BJ (cell line): ENCODE results near the gene PEX14. TPM values are rescaled to one million over a fixed set of nuclear protein-coding genes. Genes with fewer than 3 reads are reported as not detected.

ENCODE experiments used
- CTCF ChIA-PET: fragments of 350-600 bp; formaldehyde crosslinking; extraction: SDS; loops from one replicate; lab custom pipeline; 2021; ENCODE audit warnings: antibody characterized with exemption, inconsistent platforms; lab: Yijun Ruan, JAX
- POLR2A ChIA-PET: fragments of 300-600 bp; sonication (Branson Sonifier 250); formaldehyde crosslinking; extraction: SDS; loops from one replicate; lab custom pipeline; 2021; ENCODE audit warnings: antibody characterized with exemption; lab: Charles Lee
- DNase-seq: peaks from one replicate; pipeline ENCODE4 v3.0.0-alpha.2; 2011; ENCODE audit warnings: low read depth
- H3K27me3 ChIP-seq: 2 replicates; pipeline ENCODE4 v1.6.0; 2011; ENCODE audit warnings: low read length; ENCODE audit not compliant: control insufficient read depth, insufficient read depth
- H3K36me3 ChIP-seq: 2 replicates; pipeline ENCODE4 v1.5.1; 2011; ENCODE audit warnings: low read length; ENCODE audit not compliant: control insufficient read depth, insufficient read depth
- H3K4me3 ChIP-seq: 2 replicates; pipeline ENCODE4 v1.5.1; 2011; ENCODE audit warnings: low read depth, mild to moderate bottlenecking, control low read depth, low read length
- polyA plus RNA-seq: library from polyadenylated mRNA; depleted of rRNA; stranded (reverse); fragments of >200 nt; gene quantifications from 2 replicates; pipeline ENCODE4 v1.2.3, GENCODE V29; 2011
- TF ChIP-seq, protein P1 (sequence below): IDR thresholded peaks from 2 replicates; pipeline ENCODE4 v1.5.1; 2011; ENCODE audit warnings: low read depth, mild to moderate bottlenecking, control low read depth, inconsistent platforms, low read length, moderate library complexity; ENCODE audit not compliant: insufficient read depth

Gene PEX14
- polyA plus RNA-seq, 1 experiment, result 10.1 TPM

DNA sequence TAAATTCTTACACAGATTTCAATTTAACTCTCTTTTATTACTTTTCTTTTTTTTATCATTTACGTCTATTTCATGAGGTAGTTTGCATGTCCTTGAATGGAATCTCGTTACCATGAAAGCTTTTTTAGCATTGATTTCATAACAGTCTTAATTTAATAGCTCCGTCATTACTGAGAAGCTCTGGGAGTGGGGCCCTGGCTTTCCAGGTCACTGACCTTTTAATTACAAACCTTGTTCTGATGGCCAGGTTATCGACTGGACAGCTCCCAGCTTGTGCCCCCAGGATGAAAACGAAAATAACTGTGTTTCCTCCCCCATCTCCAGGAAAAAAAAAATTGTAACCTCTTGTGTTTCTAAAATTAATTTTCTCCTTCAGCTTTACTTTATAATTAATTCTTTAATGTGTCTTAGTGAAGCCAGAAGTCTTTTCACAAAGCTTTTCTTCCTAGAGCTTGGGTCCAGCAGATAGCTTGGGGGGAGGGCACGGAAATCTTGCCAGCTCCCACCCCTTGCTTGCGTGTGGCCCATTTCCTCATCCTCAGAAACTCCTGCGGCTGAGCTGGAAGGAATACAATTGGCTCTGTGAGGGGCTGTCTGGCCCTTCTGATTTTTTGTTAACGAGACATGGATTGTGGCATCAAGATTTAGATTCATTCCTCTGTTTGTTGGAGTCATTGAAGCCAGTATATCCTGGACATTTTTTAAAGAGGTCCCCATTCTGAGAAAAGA, 65.7 kb downstream of the PEX14 start:
- ChIA-PET POLR2A (no interaction called here), CTCF (interaction anchor here (1.2 kb wide), 1 partner anchor 33 kb away, joined by 3 read pairs; no protein-coding TSS in a partner anchor)
- TF ChIP-seq, protein P1, sequence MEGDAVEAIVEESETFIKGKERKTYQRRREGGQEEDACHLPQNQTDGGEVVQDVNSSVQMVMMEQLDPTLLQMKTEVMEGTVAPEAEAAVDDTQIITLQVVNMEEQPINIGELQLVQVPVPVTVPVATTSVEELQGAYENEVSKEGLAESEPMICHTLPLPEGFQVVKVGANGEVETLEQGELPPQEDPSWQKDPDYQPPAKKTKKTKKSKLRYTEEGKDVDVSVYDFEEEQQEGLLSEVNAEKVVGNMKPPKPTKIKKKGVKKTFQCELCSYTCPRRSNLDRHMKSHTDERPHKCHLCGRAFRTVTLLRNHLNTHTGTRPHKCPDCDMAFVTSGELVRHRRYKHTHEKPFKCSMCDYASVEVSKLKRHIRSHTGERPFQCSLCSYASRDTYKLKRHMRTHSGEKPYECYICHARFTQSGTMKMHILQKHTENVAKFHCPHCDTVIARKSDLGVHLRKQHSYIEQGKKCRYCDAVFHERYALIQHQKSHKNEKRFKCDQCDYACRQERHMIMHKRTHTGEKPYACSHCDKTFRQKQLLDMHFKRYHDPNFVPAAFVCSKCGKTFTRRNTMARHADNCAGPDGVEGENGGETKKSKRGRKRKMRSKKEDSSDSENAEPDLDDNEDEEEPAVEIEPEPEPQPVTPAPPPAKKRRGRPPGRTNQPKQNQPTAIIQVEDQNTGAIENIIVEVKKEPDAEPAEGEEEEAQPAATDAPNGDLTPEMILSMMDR, result no peak
- Histone ChIP-seq H3K4me3 (no peak overlapping the region), H3K27me3 (no peaks in the 10 kb centered on the region), H3K36me3 (peaks cover 9% of the 10 kb centered on the region)
- DNase-seq, result no peak

DNA sequence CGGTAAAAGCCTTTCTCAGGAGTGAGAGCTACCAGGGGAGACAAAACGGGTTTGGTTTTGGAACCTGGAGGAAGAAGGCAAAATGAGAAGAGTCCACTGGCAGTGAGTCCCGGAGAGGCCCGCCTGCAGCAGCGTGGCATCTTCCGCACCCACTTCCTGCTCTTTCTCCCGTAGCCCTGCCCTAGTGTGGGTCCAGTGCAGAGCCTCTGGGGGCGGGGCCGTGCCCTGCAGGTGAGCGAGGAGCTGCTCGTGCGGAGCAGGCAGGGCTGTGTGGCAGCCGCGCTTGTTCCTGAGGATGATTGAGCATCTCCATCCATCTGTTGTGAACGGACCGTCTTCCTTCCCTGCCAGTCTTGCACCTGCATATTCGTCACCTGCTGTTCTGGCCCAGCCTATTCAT, 66.5 kb downstream of the PEX14 start:
- H3K36me3 ChIP-seq, result peaks cover 8% of the 10 kb centered on the region
- ChIA-PET CTCF (no interaction called here), POLR2A (no interaction called here)
- TF ChIP-seq, protein P1, result no peak
- no peak for DNase-seq
- H3K27me3 ChIP-seq, result no peaks in the 10 kb centered on the region
- no peak overlapping the region for H3K4me3 ChIP-seq

DNA sequence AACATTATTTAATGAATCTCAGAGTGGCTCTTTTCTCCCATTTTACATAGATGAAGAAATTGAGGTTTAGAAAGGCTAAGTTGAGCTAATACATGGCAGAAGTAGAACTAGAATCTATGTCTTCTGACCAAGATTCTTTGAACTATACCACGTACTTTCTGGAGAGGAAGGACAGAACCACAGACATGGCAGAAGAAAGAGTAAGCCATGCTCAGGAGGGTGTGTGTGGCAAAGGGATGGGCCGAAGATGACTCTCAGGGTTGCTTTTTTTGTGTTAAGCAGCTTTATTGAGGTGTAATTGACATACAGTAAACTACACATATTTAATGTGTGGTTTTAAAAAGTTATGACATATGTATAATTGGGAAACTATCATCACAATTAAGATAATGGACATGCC, 69.5 kb downstream of the PEX14 start:
- CTCF ChIA-PET, result interaction anchor here (1.6 kb wide), 1 partner anchor 31 kb away, joined by 3 read pairs; no protein-coding TSS in a partner anchor
- Histone ChIP-seq H3K27me3 (no peaks in the 10 kb centered on the region), H3K36me3 (peaks cover 5% of the 10 kb centered on the region), H3K4me3 (no peak overlapping the region)
- TF ChIP-seq, protein P1, result no peak
- POLR2A ChIA-PET, result no interaction called here
- no peak for DNase-seq

DNA sequence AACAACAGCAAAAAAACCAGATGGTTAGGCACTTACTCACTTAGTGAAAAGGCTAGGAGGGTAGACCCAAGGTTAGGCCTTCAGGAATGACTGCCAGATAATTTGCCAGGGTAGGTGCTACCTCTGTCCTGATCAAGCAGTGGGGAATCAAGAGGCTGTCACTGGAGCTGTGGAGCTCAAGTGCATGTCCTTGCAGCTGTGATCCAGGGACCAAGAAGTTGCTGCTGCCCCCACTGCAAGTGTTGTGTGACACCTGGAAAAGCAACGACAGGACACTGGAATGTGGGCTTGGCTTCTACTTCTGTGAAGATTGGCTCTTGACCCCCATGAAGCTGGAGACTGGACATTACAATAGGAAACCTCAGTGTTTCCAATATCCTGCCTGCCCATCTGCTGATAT, 72.1 kb downstream of the PEX14 start:
- no peak for DNase-seq
- ChIA-PET CTCF (interaction anchor here (0.6 kb wide), 1 partner anchor 36 kb away, joined by 3 read pairs; no protein-coding TSS in a partner anchor), POLR2A (no interaction called here)
- Histone ChIP-seq H3K36me3 (no peaks in the 10 kb centered on the region), H3K27me3 (no peaks in the 10 kb centered on the region), H3K4me3 (no peak overlapping the region)
- TF ChIP-seq, protein P1, result no peak

DNA sequence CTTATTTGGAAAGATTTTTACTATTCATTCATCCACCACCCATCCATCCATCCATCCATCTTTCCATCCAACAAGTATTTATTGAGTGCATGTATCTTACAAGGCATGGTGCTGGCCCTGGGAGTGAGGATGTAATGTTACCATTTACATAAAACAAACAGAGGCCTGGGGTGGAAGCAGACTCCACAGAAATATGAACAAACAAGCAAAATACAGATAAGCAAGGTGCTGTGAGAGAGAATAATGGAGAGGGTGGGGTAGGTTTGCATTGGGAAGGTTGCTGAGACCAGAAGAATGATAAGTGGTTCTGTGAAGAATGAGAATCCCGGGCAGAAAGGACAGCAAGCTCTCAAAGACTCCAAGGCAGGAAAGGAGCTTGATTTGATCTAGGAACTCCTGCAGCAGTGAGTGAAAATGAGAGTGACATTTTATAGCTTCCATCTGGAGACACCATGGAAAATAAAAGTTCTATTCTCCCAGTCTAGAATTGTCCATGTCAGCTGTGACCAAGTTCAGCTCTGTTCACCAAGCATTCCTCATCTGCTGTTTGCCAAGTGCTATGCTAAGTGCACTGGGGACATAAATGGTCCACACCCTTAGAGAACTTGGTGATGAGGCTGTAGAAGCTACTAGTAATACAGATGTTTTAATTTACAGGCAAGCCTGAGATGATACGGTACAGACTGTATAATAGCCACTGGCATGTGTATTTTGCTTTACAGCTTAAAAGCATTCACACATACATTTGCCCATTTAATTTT, 75.3 kb downstream of the PEX14 start:
- Histone ChIP-seq H3K4me3 (no peak overlapping the region), H3K27me3 (no peaks in the 10 kb centered on the region), H3K36me3 (no peaks in the 10 kb centered on the region)
- ChIA-PET POLR2A (no interaction called here), CTCF (interaction anchor here (0.6 to 1.3 kb wide), 2 partner anchors 34 to 113 kb away, joined by 3 to 4 read pairs; no protein-coding TSS in a partner anchor)
- DNase-seq, result peak; percentile 26
- TF ChIP-seq, protein P1, result no peak
